ENCODE data around the gene GDF2.

The GDF2 gene

DNA sequence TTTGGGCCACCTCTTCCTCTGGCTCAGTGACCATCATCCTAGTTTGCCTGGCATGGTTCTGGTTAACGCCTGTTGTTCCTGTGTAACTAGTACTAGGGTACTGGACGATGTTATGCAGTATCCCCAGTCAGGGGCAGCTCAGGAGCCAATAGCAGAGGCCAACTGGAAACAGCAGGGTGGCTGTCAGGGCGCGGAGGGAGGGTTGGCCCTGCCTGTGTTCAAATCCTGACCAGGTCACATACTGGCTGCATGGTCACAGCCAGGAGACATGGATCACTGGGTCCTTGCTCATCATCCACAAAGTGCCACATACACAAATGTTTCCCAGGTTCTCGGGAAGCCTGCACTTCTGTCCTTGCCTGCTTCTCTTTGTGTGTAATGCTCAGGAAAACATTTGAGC lies 13.7 kb downstream of the GDF2 start:
- DNase-seq = no peak

DNA sequence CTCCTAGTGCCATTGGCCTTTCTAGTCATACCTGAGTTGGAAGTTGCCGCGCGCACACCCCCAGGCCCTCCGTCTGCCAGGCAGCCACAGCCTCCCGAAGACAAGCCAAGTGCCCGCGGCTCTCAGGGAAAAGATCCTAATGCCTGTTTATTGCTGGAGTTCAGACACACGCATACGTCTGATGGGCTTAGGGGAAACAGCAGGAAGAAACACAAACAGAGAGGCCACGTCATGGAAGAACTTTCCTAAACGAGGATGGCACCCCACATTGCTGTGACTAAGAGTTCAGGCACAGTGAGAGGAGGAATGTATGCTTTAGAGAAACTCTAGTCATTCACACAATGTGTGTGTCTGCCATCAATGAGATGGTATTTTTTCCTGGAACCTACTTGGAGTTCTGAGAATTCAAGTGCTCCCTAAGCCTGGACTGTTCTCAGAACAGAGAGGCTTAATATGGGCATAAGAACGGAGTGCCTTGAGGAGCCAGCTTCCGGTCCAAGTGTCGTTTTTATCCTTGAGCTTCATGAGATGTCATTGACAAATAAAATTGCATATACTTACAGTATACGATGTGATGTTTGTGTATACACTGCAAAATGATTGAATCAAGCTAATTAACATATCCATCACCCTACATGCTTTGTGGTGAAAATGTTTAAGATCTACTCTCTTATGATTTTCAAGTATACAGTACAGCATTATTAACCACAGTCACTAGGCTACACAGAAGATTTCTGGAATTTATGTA lies 14.3 kb downstream of the GDF2 start:
- DNase-seq = no peak

DNA sequence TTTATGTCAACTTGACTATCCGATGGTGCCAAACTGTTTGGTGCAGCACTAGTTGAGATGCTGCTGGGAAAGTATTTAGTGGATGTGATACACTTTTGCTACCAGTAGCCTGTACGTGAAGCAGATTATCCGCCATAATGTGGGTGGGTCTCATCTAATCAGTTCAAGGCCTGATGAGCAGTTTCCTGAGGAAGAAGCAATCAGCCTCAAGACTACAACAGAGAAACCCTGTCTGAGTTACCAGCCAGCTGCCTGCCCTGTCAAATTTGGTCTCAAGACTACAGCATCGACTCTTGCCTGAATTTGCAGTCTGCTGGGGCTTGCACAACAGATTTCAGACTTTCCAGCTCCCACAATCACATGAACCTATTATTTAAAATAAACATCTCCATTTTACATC lies 15.1 kb downstream of the GDF2 start:
- DNase-seq = no peak

DNA sequence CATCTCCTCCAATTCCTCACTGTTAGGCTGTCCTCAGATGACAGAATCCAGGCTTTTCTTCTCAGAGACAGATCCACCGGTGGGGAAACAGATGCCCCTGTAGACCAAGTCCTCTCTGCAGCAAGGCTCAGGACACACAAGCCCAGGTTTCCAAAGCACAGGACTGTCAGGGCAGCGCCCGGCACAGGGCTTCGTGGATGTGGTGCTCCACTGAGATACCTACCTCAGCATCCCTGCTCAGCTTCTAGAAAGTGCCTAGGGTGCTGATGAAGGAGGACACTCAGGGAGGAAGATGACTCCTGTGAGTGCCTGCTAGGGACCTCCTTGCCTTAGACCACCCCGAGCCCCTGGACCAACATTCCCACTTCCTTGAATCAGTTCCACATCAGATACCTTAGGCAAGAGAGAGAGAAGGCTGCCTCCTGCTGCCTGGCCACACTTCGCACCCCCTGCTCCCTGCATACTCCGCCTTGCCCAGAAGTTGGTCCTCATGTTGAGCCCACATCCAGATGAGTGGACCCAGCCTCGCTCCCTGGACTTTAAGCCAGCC lies 17.0 kb downstream of the GDF2 start:
- no peak for DNase-seq

DNA sequence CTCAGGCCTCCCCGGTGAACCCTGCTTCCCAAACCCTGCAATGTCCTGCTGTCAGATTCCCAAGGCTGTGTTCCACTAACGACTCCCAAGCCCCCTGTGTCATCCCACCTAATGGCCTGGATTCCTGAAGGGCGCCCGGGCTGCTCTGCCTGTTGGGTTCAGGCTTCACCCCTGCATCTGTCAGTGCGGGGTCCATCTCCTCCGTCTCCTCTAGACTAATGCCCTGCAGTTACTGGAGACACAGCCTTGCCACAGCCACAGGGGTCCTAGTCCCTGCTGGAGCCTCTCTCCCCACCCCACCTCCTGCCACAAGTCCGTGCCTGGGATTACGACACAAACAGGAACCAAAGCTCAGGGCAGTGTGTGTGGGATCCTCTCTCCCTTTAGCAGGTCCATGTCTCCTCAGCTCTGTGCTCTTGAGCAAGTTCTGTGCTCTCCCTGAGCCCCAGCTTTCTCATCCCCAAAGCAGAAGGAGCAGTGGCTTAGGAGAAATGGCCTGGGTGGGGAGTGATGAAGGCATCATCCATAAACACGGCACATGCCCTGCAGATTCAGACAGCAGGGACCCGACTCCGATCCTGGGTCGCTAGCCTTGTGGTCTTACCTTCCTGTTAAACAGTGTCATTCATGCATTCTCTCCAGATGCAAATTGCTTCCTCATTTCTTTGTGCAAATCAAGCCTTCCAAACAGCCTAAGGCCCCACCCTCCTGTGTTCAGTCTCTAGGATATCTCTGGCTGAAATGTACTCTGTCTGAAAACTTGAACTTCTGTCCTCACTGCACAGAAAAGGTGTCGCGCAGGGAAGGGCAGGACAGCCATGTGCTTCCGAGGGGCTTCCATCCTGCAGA lies 17.7 kb downstream of the GDF2 start:
- peak in 2 of 3 donors; percentile 10 to 15 for DNase-seq

DNA sequence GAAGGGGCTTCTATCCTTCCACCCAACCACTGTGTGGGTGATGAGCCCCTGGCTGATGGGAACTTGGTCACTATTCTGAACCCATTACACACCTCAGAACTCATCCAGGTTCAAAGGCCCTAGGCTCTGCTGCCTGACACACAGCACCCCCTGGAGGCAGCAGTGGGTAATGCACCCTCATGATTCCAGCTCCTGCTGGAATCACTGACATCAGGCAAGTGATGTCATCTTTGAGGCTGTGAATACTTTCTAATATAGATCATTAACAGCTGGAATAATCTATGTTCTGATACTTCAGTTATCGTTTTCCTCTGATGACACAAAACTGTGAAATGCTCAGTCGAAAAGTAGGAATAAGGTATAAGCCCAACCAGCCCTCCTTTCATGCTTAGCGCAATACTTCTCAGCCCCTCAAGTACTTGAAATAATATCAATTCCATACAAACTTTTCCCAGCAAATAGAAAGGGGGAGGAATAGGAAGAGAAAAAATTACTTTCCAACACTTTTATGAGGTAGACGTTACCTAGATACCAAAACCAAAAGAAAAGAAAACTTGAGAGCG lies 18.4 kb downstream of the GDF2 start:
- DNase-seq = peak; percentile 69 to 76 (median 73)

DNA sequence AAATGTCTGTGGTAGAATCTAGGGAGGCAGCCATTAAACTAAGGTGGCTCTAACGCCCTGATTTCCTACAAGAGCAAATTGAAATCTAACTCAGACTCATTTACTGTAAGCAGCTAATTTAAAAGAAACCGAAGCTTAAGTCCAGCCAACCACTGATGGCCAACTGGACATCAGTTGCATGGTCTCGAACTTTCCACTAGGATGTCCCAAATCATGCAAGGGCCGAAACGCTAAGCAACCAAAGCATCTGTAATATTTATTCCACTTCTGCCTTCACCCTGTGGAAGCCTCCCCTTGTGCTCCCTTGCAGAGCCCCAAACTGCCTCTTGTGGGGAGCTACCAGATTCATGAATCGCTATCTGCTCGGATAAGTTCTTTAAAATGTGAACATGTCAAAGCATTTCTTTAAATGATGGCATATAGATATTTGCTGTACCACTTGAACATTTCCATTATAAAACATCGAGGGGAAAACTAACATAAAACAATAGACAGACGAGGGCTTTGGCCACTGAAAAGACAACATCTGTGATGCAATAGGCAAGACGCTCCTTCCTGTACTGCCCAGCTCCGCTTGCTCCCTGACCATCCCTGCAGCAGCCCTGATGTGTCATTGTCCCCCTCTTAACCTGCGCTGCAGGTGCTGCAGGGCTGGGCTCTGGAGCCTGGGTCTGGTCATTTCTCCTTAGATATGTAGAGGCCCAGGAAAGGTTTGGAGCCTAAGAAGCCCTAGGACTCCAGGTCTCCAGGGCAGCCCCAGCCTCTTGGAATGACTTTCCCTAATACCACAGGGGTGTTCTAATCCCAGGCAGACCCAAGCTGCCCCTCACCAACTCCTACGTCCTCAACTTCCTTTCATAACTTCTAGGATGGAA lies 23.0 kb downstream of the GDF2 start:
- DNase-seq = no peak

DNA sequence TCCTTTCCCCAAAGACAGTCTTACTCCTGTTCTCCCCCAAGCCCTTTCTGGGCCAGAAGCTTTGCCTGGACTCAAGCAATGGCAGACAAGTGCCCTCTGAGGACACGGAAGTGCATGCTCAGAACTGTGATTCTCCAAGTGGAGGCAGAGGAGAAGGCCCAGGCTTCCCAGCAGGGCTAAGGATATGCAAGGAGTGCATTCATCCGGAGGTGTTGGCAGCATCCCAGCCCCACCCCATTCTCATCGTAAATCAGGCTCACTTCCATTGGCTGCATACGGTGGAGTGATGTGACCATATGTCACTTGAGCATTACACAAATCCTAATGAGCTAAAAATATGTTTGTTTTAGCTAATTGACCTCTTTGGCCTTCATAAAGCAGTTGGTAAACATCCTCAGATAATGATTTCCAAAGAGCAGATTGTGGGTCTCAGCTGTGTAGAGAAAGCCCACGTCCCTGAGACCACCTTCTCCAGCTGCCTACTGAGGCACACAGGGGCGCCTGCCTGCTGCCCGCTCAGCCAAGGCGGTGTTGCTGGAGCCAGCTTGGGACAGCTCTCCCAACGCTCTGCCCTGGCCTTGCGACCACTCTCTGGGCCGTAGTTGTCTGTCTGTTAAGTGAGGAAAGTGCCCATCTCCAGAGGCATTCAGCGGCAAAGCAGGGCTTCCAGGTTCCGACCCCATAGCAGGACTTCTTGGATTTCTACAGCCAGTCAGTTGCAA lies 24.5 kb downstream of the GDF2 start:
- no peak for DNase-seq

DNA sequence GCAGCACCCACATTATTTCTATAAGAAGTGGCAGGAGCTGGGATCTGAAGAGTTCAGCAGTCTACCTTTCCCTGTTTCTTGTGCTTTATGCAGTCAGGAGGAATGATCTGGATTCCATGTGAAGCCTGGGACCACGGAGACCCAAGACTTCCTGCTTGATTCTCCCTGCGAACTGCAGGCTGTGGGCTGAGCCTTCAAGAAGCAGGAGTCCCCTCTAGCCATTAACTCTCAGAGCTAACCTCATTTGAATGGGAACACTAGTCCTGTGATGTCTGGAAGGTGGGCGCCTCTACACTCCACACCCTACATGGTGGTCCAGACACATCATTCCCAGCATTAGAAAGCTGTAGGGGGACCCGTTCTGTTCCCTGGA lies 25.0 kb downstream of the GDF2 start:
- no peak for DNase-seq

DNA sequence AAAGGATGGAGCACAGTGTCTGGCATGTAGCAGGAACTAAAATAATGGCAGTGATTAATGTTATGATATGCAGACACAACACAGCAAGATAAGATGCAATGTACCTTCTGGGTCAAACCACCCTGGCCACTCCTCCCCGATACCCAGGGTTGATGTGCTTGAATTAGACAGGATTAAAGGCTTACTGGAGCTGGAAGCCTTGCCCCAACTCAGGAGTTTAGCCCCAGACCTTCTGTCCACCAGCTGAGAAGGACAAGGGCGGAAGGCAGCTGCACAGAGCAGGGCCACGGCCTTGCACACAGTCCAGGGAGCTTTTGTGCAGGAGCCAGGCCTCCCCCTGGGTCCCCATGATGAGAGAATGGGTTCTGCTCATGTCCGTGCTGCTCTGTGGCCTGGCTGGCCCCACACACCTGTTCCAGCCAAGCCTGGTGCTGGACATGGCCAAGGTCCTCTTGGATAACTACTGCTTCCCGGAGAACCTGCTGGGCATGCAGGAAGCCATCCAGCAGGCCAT lies 25.9 kb downstream of the GDF2 start, which contains the start of gene RBP3:
Gene RBP3, plus strand, starts transcription at position 226 of the 514 bp plus-strand sequence. Its CDS starts 122 bp downstream, at position 348.
- DNase-seq = no peak

DNA sequence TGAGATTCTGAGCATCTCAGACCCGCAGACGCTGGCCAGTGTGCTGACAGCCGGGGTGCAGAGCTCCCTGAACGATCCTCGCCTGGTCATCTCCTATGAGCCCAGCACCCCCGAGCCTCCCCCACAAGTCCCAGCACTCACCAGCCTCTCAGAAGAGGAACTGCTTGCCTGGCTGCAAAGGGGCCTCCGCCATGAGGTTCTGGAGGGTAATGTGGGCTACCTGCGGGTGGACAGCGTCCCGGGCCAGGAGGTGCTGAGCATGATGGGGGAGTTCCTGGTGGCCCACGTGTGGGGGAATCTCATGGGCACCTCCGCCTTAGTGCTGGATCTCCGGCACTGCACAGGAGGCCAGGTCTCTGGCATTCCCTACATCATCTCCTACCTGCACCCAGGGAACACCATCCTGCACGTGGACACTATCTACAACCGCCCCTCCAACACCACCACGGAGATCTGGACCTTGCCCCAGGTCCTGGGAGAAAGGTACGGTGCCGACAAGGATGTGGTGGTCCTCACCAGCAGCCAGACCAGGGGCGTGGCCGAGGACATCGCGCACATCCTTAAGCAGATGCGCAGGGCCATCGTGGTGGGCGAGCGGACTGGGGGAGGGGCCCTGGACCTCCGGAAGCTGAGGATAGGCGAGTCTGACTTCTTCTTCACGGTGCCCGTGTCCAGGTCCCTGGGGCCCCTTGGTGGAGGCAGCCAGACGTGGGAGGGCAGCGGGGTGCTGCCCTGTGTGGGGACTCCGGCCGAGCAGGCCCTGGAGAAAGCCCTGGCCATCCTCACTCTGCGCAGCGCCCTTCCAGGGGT lies 26.6 kb downstream of the GDF2 start:
- DNase-seq = no peak

DNA sequence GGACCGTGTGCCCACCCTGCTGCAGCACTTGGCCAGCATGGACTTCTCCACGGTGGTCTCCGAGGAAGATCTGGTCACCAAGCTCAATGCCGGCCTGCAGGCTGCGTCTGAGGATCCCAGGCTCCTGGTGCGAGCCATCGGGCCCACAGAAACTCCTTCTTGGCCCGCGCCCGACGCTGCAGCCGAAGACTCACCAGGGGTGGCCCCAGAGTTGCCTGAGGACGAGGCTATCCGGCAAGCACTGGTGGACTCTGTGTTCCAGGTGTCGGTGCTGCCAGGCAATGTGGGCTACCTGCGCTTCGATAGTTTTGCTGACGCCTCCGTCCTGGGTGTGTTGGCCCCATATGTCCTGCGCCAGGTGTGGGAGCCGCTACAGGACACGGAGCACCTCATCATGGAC lies 27.3 kb downstream of the GDF2 start:
- DNase-seq = no peak

DNA sequence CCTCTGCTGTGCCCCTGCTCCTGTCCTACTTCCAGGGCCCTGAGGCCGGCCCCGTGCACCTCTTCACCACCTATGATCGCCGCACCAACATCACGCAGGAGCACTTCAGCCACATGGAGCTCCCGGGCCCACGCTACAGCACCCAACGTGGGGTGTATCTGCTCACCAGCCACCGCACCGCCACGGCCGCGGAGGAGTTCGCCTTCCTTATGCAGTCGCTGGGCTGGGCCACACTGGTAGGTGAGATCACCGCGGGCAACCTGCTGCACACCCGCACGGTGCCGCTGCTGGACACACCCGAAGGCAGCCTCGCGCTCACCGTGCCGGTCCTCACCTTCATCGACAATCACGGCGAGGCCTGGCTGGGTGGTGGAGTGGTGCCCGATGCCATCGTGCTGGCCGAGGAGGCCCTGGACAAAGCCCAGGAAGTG lies 27.7 kb downstream of the GDF2 start:
- no peak for DNase-seq

DNA sequence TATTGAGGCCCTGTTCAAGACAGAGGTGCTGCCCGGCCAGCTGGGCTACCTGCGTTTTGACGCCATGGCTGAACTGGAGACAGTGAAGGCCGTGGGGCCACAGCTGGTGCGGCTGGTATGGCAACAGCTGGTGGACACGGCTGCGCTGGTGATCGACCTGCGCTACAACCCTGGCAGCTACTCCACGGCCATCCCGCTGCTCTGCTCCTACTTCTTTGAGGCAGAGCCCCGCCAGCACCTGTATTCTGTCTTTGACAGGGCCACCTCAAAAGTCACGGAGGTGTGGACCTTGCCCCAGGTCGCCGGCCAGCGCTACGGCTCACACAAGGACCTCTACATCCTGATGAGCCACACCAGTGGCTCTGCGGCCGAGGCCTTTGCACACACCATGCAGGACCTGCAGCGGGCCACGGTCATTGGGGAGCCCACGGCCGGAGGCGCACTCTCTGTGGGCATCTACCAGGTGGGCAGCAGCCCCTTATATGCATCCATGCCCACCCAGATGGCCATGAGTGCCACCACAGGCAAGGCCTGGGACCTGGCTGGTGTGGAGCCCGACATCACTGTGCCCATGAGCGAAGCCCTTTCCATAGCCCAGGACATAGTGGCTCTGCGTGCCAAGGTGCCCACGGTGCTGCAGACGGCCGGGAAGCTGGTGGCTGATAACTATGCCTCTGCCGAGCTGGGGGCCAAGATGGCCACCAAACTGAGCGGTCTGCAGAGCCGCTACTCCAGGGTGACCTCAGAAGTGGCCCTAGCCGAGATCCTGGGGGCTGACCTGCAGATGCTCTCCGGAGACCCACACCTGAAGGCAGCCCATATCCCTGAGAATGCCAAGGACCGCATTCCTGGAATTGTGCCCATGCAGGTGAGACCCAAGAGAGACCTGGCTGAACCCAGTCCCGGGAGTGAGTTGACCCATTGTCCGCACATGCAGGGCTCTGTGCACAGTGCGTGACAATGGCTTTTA lies 28.7 kb downstream of the GDF2 start:
- DNase-seq = no peak

DNA sequence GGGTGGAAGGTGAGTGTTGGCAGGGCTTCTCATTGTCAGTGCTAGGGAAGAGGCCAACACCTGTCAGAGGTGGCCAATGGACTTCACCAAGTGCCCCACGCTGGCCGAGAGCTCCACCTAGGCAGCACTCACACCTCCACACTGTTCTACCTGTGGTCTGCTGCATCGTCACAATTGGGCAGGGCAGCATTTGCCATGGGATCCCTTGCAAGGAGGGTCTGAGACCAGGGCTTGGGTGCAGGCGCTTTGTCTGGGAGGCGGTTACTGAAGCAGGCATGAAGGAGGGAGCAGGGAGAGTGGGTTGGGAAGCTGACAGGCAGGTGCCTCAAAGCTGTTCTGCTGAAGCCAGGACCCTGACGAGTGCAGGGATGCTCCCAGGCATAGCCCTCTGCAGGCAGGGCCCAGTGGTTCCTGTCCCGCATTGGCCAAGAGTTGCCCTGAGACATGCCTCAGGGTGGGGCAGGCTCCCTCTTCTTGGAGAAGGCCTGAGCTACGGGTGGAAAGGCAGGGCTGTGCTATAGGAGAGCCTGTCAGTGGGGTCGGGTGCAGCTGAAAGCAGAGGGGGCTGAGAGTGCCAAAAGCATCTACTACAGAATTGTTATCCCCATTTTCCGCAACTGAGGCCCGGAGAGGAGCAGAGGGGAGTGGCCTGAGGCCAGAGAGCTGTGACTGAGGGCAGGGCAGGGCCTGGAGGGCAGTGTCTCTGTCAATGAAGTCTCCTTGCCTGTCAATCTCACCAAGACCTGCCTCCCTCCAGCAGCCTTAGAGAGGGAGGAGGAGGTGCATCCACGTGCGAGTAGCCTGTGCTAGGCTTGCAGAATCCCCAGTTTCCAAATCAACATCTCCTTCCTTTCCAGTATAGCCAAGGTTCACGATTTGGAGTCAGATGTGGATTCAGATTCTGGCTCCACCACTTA lies 29.9 kb downstream of the GDF2 start:
- no peak for DNase-seq

DNA sequence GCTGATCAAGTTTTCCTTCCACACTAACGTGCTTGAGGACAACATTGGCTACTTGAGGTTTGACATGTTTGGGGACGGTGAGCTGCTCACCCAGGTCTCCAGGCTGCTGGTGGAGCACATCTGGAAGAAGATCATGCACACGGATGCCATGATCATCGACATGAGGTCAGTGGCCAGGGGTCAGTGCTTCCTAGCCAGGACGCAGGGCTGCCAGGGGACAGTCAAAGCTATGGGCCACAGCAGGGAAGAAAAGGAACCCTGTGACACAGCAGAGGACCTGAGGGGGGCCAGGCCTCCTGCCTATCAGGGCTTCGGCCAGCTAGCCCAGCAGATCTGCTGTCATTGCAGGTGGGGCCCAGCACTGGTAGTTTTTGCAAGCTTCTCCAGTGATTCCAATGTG lies 31.1 kb downstream of the GDF2 start:
- no peak for DNase-seq

DNA sequence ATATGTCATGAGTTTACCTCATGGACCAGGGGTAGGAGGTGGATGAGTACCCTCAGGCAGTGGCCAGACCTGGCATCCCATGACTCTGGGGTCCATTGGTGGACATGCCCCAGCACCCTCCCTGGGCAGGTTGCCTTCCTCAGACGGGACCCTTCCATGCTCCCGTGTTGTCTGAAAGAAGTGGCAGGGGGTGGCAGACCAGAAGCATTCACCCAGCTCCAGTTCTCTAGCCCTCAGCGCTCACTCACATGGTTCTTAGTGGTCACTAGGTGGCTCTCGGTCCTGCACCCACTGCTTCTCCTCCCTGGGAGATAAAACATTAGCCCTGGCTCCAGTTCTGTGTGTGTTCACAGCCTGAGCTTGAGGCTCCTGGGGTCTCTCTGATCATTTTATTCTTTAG lies 31.9 kb downstream of the GDF2 start:
- DNase-seq = no peak

DNA sequence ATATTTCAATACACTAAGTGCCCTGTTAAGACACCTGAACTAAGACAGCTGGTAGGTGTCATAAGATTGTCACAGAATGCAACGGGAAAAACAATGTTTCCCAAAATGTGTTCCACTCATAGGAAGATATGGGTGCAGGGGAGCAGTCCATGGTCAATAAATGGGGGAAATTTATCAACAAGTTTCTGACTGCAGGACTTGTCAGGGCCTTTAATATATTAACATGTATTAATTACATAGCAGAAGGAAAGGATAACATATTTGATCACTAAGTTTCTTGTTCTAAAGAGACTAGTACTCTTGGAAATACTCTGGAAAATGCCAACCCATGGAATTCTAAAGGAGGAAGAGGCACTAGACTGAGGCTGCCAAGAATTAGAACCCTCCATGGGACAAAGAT lies 32.6 kb downstream of the GDF2 start:
- DNase-seq = no peak
